Neural progenitor cell (in vitro differentiated cells): ENCODE measurements around the gene ASTN2. TPM values are rescaled to one million over a fixed set of nuclear protein-coding genes. Genes with fewer than 3 reads are reported as not detected.

Experiments
- DNase-seq: peaks from one replicate; pipeline ENCODE4 v3.0.0-alpha.2; 2016; ENCODE audit warnings: low spot score
- H2AFZ ChIP-seq: fragments of 200-600 bp; sonication (generic); replicated peaks from 2 replicates; pipeline ENCODE4 v1.6.1; 2016; ENCODE audit warnings: antibody characterized with exemption
- H3F3A ChIP-seq: fragments of 200-600 bp; sonication (generic); 2 replicates; pipeline ENCODE4 v1.6.1; 2016; ENCODE audit warnings: antibody characterized with exemption, low read depth
- H3K27ac ChIP-seq: fragments of 200-600 bp; sonication (generic); 2 replicates; pipeline ENCODE4 v1.5.1; 2016; ENCODE audit warnings: mild to moderate bottlenecking
- H3K27me3 ChIP-seq: fragments of 200-600 bp; sonication (generic); 2 replicates; pipeline ENCODE4 v1.6.1; 2016; ENCODE audit warnings: mild to moderate bottlenecking, moderate library complexity
- H3K36me3 ChIP-seq: fragments of 200-600 bp; sonication (generic); 2 replicates; pipeline ENCODE4 v1.5.1; 2016
- H3K4me1 ChIP-seq: fragments of 200-600 bp; sonication (generic); 2 replicates; pipeline ENCODE4 v1.6.1; 2016; ENCODE audit warnings: mixed run types
- H3K4me2 ChIP-seq: fragments of 200-600 bp; sonication (generic); 2 replicates; pipeline ENCODE4 v1.6.1; 2016
- H3K4me3 ChIP-seq: fragments of 200-600 bp; sonication (generic); 2 replicates; pipeline ENCODE4 v1.5.1; 2016
- H3K79me2 ChIP-seq: fragments of 200-600 bp; sonication (generic); 2 replicates; pipeline ENCODE4 v1.6.1; 2016; ENCODE audit warnings: low read depth
- H3K9ac ChIP-seq: fragments of 200-600 bp; sonication (generic); 2 replicates; pipeline ENCODE4 v1.6.1; 2016
- H3K9me3 ChIP-seq: fragments of 200-600 bp; sonication (generic); 2 replicates; pipeline ENCODE4 v1.5.1; 2016; ENCODE audit warnings: low read depth
- H4K20me1 ChIP-seq: fragments of 200-600 bp; sonication (generic); 2 replicates; pipeline ENCODE4 v1.6.1; 2016; ENCODE audit warnings: low read depth
- H3K27ac Mint-ChIP-seq: 3 replicates; pipeline ENCODE4 v1.8.0; 2021; ENCODE audit warnings: mixed read lengths
- H3K27me3 Mint-ChIP-seq: 2 replicates; pipeline ENCODE4 v1.8.0; 2022; ENCODE audit warnings: low read depth, mild to moderate bottlenecking, inconsistent platforms, moderate library complexity, mixed read lengths; ENCODE audit not compliant: insufficient read depth
- H3K36me3 Mint-ChIP-seq: 3 replicates; pipeline ENCODE4 v1.8.0; 2021; ENCODE audit warnings: mixed read lengths
- H3K4me1 Mint-ChIP-seq: 3 replicates; pipeline ENCODE4 v1.8.0; 2021; ENCODE audit warnings: mixed read lengths
- H3K4me3 Mint-ChIP-seq: 3 replicates; pipeline ENCODE4 v1.8.0; 2021; ENCODE audit warnings: mild to moderate bottlenecking, moderate library complexity, mixed read lengths
- H3K9me3 Mint-ChIP-seq: 3 replicates; pipeline ENCODE4 v1.8.0; 2020; ENCODE audit warnings: mixed read lengths
- EZH2 ChIP-seq: fragments of 200-600 bp; sonication (generic); IDR thresholded peaks from 2 replicates; pipeline ENCODE4 v1.6.1; 2017; ENCODE audit warnings: antibody characterized with exemption, mild to moderate bottlenecking, moderate library complexity
- EZH2phosphoT487 ChIP-seq: fragments of 200-600 bp; sonication (generic); IDR thresholded peaks from 2 replicates; pipeline ENCODE4 v1.6.1; 2017; ENCODE audit warnings: antibody characterized with exemption
- total RNA-seq: library from RNA; depleted of rRNA; stranded (reverse); fragments of >200 nt; gene quantifications from 2 replicates; pipeline ENCODE4 v1.2.3, GENCODE V29; 2015; ENCODE audit warnings: low replicate concordance
- TF ChIP-seq, protein P1 (sequence below): fragments of 200-600 bp; sonication (generic); IDR thresholded peaks from 2 replicates; pipeline ENCODE4 v1.5.1; 2017; ENCODE audit warnings: antibody characterized with exemption, mild to moderate bottlenecking

The ASTN2 gene
- total RNA-seq, 1 donor from 2014 or later: 8.0 TPM

DNA sequence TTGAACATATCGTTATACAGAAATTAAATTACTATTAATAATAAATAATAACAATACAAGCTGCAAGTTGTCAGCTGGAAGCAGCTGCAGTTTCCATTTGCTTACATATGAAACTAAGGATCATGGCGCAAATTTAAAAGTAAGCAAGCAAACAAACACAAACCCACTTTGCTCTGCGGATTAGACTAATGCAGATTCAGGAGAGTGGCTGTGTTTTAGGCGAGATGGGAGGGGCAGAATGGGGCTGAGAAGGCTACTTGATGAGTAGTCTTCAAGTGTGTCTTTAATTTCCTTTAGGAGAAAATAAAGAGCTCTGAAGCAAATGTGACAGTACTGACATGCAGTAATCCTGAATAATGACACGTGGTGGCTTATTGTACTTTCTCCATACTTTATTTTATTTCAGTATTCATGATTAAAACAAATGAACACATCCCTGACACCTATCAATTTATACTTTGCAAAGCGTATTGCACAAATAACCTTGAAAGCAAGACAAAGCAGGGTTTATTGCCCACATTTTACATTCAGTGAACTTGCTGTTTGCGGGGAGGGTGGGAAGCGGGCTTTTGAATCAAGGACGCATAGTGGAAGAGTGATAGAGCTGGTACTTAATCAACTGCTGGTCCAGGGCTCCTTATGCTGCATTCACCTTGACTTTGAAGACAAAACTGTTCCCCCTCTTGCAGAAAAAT, 949.1 kb downstream of the ASTN2 start:
- H3K27me3 Mint-ChIP-seq: no peaks in the 10 kb centered on the region
- H3K4me1 Mint-ChIP-seq: peaks cover 61% of the 10 kb centered on the region
- Histone ChIP-seq H3K4me3 (no peak overlapping the region), H4K20me1 (peaks cover 4% of the 10 kb centered on the region), H3K4me1 (peaks cover 37% of the 10 kb centered on the region), H3K27ac (no peak overlapping the region), H3K4me2 (no peak overlapping the region), H3K79me2 (no peaks in the 10 kb centered on the region), H3F3A (peaks cover 6% of the 10 kb centered on the region), H3K36me3 (no peaks in the 10 kb centered on the region), H3K9ac (no peak overlapping the region), H3K27me3 (no peaks in the 10 kb centered on the region), H3K9me3 (no peaks in the 10 kb centered on the region), H2AFZ (no peak overlapping the region)
- H3K9me3 Mint-ChIP-seq: no peaks in the 10 kb centered on the region
- H3K27ac Mint-ChIP-seq: no peak overlapping the region
- no peak for DNase-seq
- TF ChIP-seq, protein P1, sequence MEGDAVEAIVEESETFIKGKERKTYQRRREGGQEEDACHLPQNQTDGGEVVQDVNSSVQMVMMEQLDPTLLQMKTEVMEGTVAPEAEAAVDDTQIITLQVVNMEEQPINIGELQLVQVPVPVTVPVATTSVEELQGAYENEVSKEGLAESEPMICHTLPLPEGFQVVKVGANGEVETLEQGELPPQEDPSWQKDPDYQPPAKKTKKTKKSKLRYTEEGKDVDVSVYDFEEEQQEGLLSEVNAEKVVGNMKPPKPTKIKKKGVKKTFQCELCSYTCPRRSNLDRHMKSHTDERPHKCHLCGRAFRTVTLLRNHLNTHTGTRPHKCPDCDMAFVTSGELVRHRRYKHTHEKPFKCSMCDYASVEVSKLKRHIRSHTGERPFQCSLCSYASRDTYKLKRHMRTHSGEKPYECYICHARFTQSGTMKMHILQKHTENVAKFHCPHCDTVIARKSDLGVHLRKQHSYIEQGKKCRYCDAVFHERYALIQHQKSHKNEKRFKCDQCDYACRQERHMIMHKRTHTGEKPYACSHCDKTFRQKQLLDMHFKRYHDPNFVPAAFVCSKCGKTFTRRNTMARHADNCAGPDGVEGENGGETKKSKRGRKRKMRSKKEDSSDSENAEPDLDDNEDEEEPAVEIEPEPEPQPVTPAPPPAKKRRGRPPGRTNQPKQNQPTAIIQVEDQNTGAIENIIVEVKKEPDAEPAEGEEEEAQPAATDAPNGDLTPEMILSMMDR: no peak
- TF ChIP-seq EZH2phosphoT487 (no peak), EZH2 (no peak)
- no peak overlapping the region for H3K4me3 Mint-ChIP-seq
- no peaks in the 10 kb centered on the region for H3K36me3 Mint-ChIP-seq

DNA sequence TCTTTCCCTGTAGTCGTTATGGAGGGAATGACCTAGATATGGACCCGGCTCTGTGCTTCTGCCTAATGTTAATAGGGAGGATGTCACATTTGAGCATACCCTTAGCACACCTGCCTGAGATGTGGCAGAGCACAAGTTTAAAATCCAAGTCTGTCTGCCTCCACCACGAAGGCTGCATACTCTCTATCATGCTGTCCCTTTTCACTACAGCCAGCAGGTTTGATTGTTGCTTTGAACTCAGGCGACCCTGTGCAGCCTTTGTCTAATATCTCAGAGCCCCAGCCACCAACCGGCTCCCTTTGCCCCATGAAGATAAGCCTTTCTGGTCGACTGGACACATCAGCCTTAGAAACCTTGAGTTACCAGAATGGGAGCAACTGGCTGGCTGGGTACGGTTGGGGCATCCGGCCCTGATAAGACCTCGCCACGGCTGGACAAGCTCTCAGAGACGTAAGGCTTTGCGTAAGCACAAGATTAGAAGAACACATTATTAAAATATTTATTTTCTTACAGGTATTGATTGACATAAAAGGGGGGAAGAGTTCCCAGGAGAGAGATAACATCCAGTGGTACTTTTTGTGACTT, 949.8 kb downstream of the ASTN2 start:
- H3K27ac ChIP-seq: no peak overlapping the region
- no peaks in the 10 kb centered on the region for H3K79me2 ChIP-seq
- no peaks in the 10 kb centered on the region for H3K27me3 ChIP-seq
- no peaks in the 10 kb centered on the region for H3F3A ChIP-seq
- peaks cover 30% of the 10 kb centered on the region for H3K4me1 ChIP-seq
- H2AFZ ChIP-seq: no peak overlapping the region
- H3K9ac ChIP-seq: no peak overlapping the region
- peaks cover 4% of the 10 kb centered on the region for H4K20me1 ChIP-seq
- TF ChIP-seq EZH2phosphoT487: no peak
- TF ChIP-seq EZH2: no peak
- TF ChIP-seq, protein P1: no peak
- no peaks in the 10 kb centered on the region for H3K9me3 Mint-ChIP-seq
- H3K4me3 Mint-ChIP-seq: no peak overlapping the region
- DNase-seq: peak; percentile 67
- no peaks in the 10 kb centered on the region for H3K9me3 ChIP-seq
- no peaks in the 10 kb centered on the region for H3K36me3 Mint-ChIP-seq
- no peak overlapping the region for H3K27ac Mint-ChIP-seq
- H3K4me1 Mint-ChIP-seq: peaks cover 55% of the 10 kb centered on the region
- H3K4me2 ChIP-seq: no peak overlapping the region
- no peaks in the 10 kb centered on the region for H3K27me3 Mint-ChIP-seq
- H3K4me3 ChIP-seq: no peak overlapping the region
- H3K36me3 ChIP-seq: no peaks in the 10 kb centered on the region

DNA sequence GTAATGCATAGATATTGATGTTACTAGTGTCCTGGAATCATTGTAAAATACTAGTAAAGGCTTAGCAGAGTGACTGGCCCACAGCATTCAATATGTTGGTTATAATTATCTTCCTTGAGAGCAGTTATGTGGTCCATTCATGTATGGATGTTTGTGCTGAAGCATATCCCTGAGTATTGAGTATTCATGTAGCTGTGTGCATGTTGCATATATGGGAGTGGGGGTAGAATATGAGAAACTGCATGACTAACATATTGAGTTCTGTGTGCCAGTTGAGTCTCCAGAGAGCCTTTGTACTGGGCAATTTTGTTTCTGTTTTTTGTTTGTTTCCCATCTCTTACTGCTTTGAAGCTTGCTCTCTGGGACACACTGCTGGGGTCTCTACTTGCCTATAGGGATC, 950.4 kb downstream of the ASTN2 start:
- Histone ChIP-seq H3K4me2 (no peak overlapping the region), H3K36me3 (no peaks in the 10 kb centered on the region), H3K4me3 (no peak overlapping the region), H2AFZ (no peak overlapping the region), H3K27me3 (no peaks in the 10 kb centered on the region), H3K9ac (no peak overlapping the region), H3K4me1 (peaks cover 30% of the 10 kb centered on the region), H3F3A (no peaks in the 10 kb centered on the region), H4K20me1 (peaks cover 4% of the 10 kb centered on the region), H3K9me3 (no peaks in the 10 kb centered on the region), H3K27ac (no peak overlapping the region), H3K79me2 (no peaks in the 10 kb centered on the region)
- Mint-ChIP-seq H3K36me3 (no peaks in the 10 kb centered on the region), H3K4me3 (no peak overlapping the region), H3K27ac (no peak overlapping the region), H3K27me3 (no peaks in the 10 kb centered on the region), H3K4me1 (peaks cover 50% of the 10 kb centered on the region), H3K9me3 (no peaks in the 10 kb centered on the region)
- no peak for TF ChIP-seq EZH2phosphoT487
- TF ChIP-seq, protein P1: no peak
- no peak for TF ChIP-seq EZH2
- DNase-seq: no peak
